Naive B cell (primary cell): Measurements from ENCODE around the gene S100A8. TPM values are rescaled to one million over a fixed set of nuclear protein-coding genes. Genes with fewer than 3 reads are reported as not detected.
A peak's percentile ranks its signal among the peaks of the same experiment; 100 is the strongest.
"Not testable (repeated sequence)": the region's sequence is repeated elsewhere in the genome, so short reads cannot be mapped to it uniquely, and the experiment has no call there.

Experiments
- ATAC-seq, 2 donors: fragments of 150-1000 bp; cut with Tn5 transposase; 2 replicates each; pipeline ENCODE4 v1.10.0; 2021; ENCODE audit warnings: low read depth in 2 of 2, mild to moderate bottlenecking in 2 of 2, moderate library complexity in 2 of 2
- DNase-seq: peaks from one replicate; pipeline ENCODE4 v3.0.0; 2022
- H3K27ac Mint-ChIP-seq, 6 donors: one replicate each; pipeline ENCODE4 v1.8.0; 2020 to 2022; ENCODE audit warnings: mild to moderate bottlenecking in 6 of 6, mixed read lengths in 6 of 6, moderate library complexity in 5 of 6, inconsistent platforms in 2 of 6
- H3K27me3 Mint-ChIP-seq, 3 donors: one replicate each; pipeline ENCODE4 v1.8.0; 2021 to 2022; ENCODE audit warnings: mixed read lengths in 3 of 3, mild to moderate bottlenecking in 1 of 3
- H3K36me3 Mint-ChIP-seq, 2 donors: one replicate each; pipeline ENCODE4 v1.8.0; 2020 to 2022; ENCODE audit warnings: mixed read lengths in 2 of 2, inconsistent platforms in 1 of 2, mild to moderate bottlenecking in 1 of 2
- H3K4me1 Mint-ChIP-seq, 3 donors: one replicate each; pipeline ENCODE4 v1.8.0; 2020 to 2022; ENCODE audit warnings: mixed read lengths in 3 of 3, inconsistent platforms in 1 of 3, mild to moderate bottlenecking in 1 of 3, moderate library complexity in 1 of 3
- H3K4me3 Mint-ChIP-seq, 8 donors: one replicate each; pipeline ENCODE4 v1.8.0; 2020 to 2022; ENCODE audit warnings: mild to moderate bottlenecking in 8 of 8, mixed read lengths in 8 of 8, moderate library complexity in 8 of 8, inconsistent platforms in 2 of 8
- H3K9me3 Mint-ChIP-seq, 7 donors: one replicate each; pipeline ENCODE4 v1.8.0; 2020 to 2022; ENCODE audit warnings: mixed read lengths in 7 of 7, mild to moderate bottlenecking in 5 of 7, inconsistent platforms in 2 of 7, moderate library complexity in 1 of 7
- polyA plus RNA-seq, 6 donors: library from polyadenylated mRNA; unstranded; fragments of 300-500 nt; fragmentation: Illumina TruSeq; gene quantifications; one replicate each; pipeline ENCODE4 v1.2.3, GENCODE V29; 2021; ENCODE audit warnings: low read depth in 6 of 6

Gene S100A8
- polyA plus RNA-seq, 6 donors from 2014 or later: 6.3 to 131 (median 36.3) TPM

DNA sequence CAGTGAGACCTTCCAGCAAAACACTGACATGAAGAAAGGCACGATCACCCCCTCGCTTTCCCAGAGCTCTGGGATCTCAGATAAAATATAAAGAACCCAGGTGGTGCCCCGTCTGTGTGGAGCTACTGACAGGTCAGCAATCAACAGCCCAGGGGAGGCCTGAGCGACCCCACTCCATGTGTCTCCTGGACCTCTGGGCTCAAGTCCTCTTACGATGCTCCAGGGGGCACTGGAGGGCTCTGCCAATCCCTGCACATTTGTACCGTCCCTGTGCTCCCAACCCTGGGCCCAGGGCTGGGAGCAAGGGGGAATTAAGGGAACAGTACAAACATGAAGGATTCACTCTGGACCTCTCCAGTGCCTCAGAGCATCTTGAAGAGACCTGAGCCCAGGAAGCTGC, 37.9 kb upstream of the S100A8 start:
- ATAC-seq (no peak), DNase-seq (no peak)
- Mint-ChIP-seq H3K27ac (no peak overlapping the region), H3K4me1 (no peaks in the 10 kb centered on the region), H3K27me3 (peaks cover 14 to 73% (median 51%) of the 10 kb centered on the region in 3 donors), H3K4me3 (no peak overlapping the region), H3K9me3 (peaks cover 0 to 4% (median 0%) of the 10 kb centered on the region in 7 donors), H3K36me3 (no peaks in the 10 kb centered on the region)

DNA sequence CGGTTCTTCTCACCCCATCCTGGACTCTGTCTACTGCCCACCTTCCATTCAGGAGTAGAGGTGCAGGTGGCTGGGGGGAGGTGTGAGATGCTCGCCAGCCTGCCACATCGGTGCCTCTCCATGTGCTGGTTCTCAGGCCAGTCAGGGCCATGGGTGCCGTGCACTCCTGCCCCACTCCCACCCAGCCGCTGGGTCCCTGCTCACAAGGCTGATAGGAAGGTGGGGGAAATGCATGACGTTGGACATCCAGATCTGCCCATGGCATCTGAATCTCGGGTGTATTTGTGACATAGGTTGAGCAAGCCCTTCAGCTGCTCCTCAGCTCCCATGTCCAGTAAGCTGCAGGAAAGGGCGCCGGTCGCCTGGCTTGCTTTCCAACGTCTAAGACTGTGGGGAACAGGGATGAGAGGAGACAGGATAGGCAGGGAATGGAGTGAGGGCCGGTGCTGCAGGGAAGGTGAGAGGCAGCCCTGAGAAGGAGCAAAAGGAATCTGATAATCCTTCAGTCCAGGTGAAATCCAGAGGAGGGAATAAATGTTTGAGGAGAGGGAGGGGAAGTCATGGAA, 37.3 kb upstream of the S100A8 start:
- Mint-ChIP-seq H3K4me1 (no peaks in the 10 kb centered on the region), H3K9me3 (peaks cover 0 to 4% (median 0%) of the 10 kb centered on the region in 7 donors), H3K27me3 (peaks cover 18 to 72% (median 51%) of the 10 kb centered on the region in 3 donors), H3K4me3 (no peak overlapping the region), H3K36me3 (no peaks in the 10 kb centered on the region), H3K27ac (no peak overlapping the region)
- DNase-seq (no peak), ATAC-seq (no peak)

- peak overlapping the region in 1 of 6 donors; percentile 37 for H3K27ac Mint-ChIP-seq
- H3K27me3 Mint-ChIP-seq: peaks cover 23 to 63% (median 46%) of the 10 kb centered on the region in 3 donors
- no peak for ATAC-seq
Measured at GRCh38 chr1:153426809-153427208, 35.9 kb upstream of the S100A8 start.

GRCh38 chr1:153422450-153423068, 31.7 kb upstream of the S100A8 start:
- H3K4me3 Mint-ChIP-seq: no peak overlapping the region
- H3K27ac Mint-ChIP-seq: peak overlapping the region in 1 of 6 donors; percentile 44
- ATAC-seq (no peak), DNase-seq (peak; percentile 30)
- H3K4me1 Mint-ChIP-seq: no peaks in the 10 kb centered on the region
- peaks cover 42 to 76% (median 60%) of the 10 kb centered on the region in 3 donors for H3K27me3 Mint-ChIP-seq
- H3K36me3 Mint-ChIP-seq: no peaks in the 10 kb centered on the region
- peaks cover 0 to 11% (median 0%) of the 10 kb centered on the region in 7 donors for H3K9me3 Mint-ChIP-seq

More at GRCh38 chr1:153426809-153427208, 35.9 kb upstream of the S100A8 start:
- Mint-ChIP-seq H3K36me3 (no peaks in the 10 kb centered on the region), H3K4me1 (no peaks in the 10 kb centered on the region), H3K4me3 (no peak overlapping the region), H3K9me3 (peaks cover 0 to 4% (median 0%) of the 10 kb centered on the region in 7 donors)
- no peak for DNase-seq

DNA sequence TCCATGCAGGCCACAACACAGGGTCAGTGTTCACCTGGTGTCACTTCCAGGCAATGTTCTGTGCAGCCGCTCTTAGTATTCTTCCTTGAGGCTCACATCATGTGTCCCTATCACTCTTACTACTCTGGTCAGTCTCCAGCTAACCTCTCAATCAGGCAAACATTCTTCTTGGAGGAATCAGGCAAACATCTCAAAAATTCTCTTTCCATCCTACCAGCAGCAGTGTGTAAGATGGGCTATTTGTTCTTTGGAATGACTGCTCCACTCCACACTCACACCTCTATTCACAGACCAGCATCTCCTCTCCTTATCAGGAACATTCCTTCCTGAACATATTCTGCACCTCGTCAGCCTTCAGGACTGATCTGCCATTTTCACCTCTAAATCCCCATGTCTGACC, 29.4 kb upstream of the S100A8 start:
- no peak overlapping the region for H3K4me3 Mint-ChIP-seq
- peak overlapping the region in 1 of 6 donors; percentile 68 for H3K27ac Mint-ChIP-seq
- no peaks in the 10 kb centered on the region for H3K36me3 Mint-ChIP-seq
- no peak for ATAC-seq
- H3K27me3 Mint-ChIP-seq: peaks cover 36 to 61% (median 54%) of the 10 kb centered on the region in 3 donors
- no peak for DNase-seq
- H3K4me1 Mint-ChIP-seq: no peaks in the 10 kb centered on the region
- peaks cover 0 to 11% (median 0%) of the 10 kb centered on the region in 7 donors for H3K9me3 Mint-ChIP-seq

DNA sequence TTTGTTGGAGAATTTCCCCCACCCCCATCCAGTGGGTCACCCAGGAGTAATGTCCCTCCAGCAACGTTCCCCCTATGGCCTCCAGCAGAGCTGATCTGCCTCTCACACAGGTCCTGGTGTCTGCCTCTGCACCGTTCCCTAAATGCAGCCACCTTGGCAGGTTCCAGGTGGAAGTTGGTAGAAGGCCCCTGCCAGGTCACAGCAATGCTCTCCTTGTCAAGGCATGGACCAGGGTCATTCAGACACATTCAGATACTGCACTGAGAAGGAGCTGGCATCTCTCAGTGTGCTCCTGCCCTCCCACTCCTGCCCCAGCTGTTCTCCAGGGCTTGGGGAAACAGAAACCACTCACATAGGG, 28.5 kb upstream of the S100A8 start:
- H3K9me3 Mint-ChIP-seq: peaks cover 0 to 11% (median 3%) of the 10 kb centered on the region in 7 donors

GRCh38 chr1:153418758-153419435, 28.0 kb upstream of the S100A8 start:
- not testable (repeated sequence) for H3K4me3 Mint-ChIP-seq, H3K4me1 Mint-ChIP-seq, H3K27ac Mint-ChIP-seq, DNase-seq, ATAC-seq, H3K36me3 Mint-ChIP-seq
- Mint-ChIP-seq H3K27me3 (peaks cover 37 to 47% (median 47%) of the 10 kb centered on the region in 3 donors), H3K9me3 (peaks cover 0 to 11% (median 5%) of the 10 kb centered on the region in 7 donors)

More for the DNA sequence above, 28.5 kb upstream of the S100A8 start:
- H3K36me3 Mint-ChIP-seq, H3K4me3 Mint-ChIP-seq, ATAC-seq, DNase-seq, H3K27ac Mint-ChIP-seq, H3K4me1 Mint-ChIP-seq: not testable (repeated sequence)
- H3K27me3 Mint-ChIP-seq: peaks cover 37 to 52% (median 51%) of the 10 kb centered on the region in 3 donors

DNA sequence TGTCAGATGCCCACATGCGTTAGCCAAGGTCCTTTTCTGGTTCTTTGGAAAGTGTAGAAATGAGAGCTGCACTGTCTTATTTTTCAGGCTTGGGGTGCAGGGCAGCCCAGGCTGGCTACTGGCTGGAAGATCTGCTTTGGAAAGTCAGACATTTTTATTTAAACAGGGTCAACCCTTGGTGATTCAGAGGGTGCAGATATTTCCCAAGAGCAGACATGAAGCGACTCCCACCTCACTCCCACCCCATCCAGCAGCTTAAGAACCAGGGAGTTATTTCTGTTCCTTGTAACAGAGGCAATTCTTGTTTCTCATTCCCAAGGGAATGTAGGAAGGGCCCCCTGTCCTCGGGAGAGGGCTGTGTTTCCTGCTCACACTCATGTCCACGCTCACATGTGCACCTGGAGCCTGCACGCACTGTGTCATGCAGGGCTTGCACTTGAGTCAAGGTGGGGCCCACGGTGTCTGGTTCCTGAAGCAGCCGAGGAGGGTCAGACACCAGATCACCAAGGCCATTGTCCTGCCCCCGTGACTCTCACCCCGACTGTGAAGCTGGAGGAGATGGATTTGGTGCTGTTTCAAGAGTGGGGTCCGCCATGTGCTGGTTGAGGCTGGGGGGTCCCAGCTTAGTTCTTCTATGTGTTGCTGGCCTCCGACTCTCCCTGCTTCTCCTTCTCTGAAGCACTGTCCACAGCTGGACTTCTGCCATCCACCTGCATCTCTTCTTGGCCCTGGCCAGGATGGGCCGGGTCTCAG, 26.4 kb upstream of the S100A8 start:
- DNase-seq: no peak
- Mint-ChIP-seq H3K36me3 (no peaks in the 10 kb centered on the region), H3K4me1 (no peaks in the 10 kb centered on the region), H3K4me3 (peak overlapping the region in 1 of 8 donors; percentile 24), H3K27ac (peak overlapping the region in 1 of 6 donors; percentile 89), H3K9me3 (peaks cover 0 to 11% (median 7%) of the 10 kb centered on the region in 7 donors), H3K27me3 (peaks cover 29 to 47% (median 38%) of the 10 kb centered on the region in 3 donors)
- no peak for ATAC-seq

DNA sequence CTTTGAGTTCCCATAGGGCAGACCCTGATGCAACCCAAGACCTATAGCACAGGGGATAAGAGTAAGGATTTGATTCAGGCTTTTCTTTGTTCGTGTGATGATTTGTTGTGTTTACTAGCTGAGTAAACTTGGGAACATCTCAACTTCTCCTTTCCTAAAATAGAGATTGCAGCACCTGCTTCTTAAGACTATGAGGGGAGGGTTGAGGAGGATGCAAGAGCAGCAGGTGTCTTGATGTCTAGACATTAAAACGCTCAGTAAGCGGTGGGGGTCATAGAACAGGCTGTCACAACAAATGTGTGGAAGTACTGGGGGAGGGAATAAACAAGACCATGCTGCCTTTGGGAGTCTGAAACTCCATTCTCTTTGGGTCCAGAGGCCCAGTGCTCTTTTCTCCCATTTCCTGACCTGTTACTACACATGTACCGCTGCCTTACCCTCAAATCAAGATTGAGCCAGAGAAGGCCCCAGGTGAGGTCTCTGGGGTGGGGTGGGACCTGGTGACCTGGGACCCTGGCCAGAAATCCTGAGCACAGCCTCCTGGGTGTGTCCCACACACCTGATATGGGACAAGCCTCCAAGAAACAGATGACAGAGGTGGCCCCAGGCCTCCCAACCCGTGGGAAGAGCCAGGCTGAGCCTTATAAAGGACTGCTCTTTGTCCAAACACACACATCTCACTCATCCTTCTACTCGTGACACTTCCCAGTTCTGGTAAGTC, 25.1 kb upstream of the S100A8 start, which contains the start of gene S100A7A:
S100A7A (plus strand) TSS at position 671 of the 721 bp plus-strand sequence. CDS start 1,563 bp downstream, outside the sequence.
- Mint-ChIP-seq H3K27me3 (peaks cover 33 to 50% (median 35%) of the 10 kb centered on the region in 3 donors), H3K4me3 (no peak within 1 kb of the TSS), H3K9me3 (peaks cover 5 to 21% (median 8%) of the 10 kb centered on the region in 7 donors), H3K4me1 (no peaks in the 10 kb centered on the region), H3K27ac (no peak within 1 kb of the TSS), H3K36me3 (no peaks in the 10 kb centered on the region)
- no peak for ATAC-seq
- no peak for DNase-seq

DNA sequence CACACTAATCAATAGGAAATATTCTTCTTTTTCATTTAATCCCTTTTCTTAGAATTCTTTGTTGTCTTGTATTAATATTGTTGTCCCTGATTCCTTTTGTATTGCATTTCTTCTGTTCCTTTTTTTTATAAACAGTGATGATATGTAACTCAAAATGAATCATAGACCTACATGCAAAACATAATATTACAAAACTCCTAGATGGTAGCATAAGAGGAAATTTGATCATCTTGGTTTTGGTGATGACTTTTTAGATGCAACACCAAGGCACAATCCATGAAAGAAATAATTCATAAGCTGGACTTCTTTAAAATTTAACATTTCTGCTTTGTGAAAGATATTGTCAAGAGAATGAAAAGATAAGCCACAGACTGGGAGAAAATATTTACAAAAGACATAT, 23.1 kb upstream of the S100A8 start:
- H3K27ac Mint-ChIP-seq, ATAC-seq, H3K4me3 Mint-ChIP-seq, DNase-seq, H3K4me1 Mint-ChIP-seq, H3K36me3 Mint-ChIP-seq: not testable (repeated sequence)
- peaks cover 28 to 49% (median 34%) of the 10 kb centered on the region in 3 donors for H3K27me3 Mint-ChIP-seq
- H3K9me3 Mint-ChIP-seq: peaks cover 0 to 25% (median 8%) of the 10 kb centered on the region in 7 donors

DNA sequence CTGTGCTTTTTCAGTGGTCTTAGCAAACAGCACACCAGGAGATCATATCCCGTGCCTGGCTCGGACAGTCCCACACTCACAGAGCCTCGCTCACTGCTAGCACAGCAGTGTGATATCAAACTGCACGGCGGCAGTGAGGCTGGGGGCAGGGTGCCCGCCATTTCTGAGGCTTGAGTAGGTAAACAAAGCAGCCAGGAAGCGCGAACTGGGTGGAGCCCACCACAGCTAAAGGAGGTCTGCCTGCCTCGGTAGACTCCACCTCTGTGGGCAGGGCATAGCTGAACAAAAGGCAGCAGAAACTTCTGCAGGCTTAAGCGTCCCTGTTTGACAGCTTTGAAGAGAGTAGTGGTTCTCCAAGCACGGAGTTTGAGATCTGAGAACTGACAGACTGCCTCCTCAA, 16.4 kb upstream of the S100A8 start:
- H3K9me3 Mint-ChIP-seq: peaks cover 0 to 14% (median 8%) of the 10 kb centered on the region in 7 donors
- H3K4me3 Mint-ChIP-seq, DNase-seq, H3K27ac Mint-ChIP-seq, H3K4me1 Mint-ChIP-seq, H3K36me3 Mint-ChIP-seq, ATAC-seq: not testable (repeated sequence)
- H3K27me3 Mint-ChIP-seq: peaks cover 44 to 59% (median 54%) of the 10 kb centered on the region in 3 donors

DNA sequence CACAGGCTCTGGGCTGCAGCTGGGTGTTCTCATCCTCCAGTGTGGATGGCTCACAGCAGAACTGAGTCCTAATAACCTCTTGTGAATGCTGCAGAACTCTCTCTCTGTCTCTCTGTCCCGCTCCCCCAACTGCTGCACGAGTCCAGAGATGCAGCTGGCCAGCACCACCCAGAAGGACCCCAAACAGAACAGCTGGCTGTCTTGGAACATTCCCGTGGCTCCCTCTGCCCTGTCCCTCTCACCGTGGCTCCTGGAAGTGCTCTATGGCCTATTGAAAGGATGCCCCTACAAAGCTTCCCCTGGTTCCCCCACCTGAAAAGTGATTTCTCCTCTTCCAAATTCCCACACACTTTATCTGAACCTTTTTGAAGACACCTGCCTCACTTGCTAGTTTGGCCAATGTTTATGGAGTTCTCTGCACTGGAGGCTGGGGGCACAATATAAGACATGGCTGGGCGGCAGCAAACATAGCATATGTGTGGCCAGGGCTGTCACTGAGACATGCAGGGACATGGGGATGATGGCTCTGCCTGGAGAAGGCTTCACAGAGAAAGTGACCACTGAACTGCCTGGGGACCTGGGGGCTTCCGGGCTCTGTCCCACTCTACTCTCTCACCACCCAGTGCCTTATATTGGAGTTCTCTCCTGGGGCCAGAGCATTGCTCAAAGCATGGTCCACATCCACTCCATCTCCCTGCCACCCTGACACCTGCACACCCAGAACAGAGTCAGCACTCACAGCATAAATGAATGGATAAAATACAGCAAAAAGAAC, 15.1 kb upstream of the S100A8 start:
- H3K36me3 Mint-ChIP-seq, H3K9me3 Mint-ChIP-seq, DNase-seq, ATAC-seq, H3K4me3 Mint-ChIP-seq, H3K4me1 Mint-ChIP-seq, H3K27ac Mint-ChIP-seq: not testable (repeated sequence)
- peaks cover 44 to 56% (median 47%) of the 10 kb centered on the region in 3 donors for H3K27me3 Mint-ChIP-seq
